Measurements from ENCODE around the gene TNFSF13. TPM values are rescaled to one million over a fixed set of nuclear protein-coding genes. Genes with fewer than 3 reads are reported as not detected.

The TNFSF13 gene
- total RNA-seq, 1 experiment from 2014 or later: 0.94 TPM

GRCh38 chr17:7561028-7561575, 2.6 kb downstream of the TNFSF13 start:
- Histone ChIP-seq H3K79me1 (ENCODE audit: insufficient read depth, low read depth, low read length, poor library complexity, severe bottlenecking) (peaks cover 15% of the 10 kb centered on the region), H3K9ac (ENCODE audit: extremely low read depth, insufficient read length, low read length) (peak overlapping the region; percentile 57), H2AK5ac (ENCODE audit: insufficient read length, low read length) (no peak overlapping the region), H2BK120ac (ENCODE audit: low read depth, low read length, poor library complexity, severe bottlenecking) (no peak overlapping the region), H4K8ac (replicated peaks; ENCODE audit: insufficient read length, low read depth, low read length) (no peak overlapping the region), H3T11ph (ENCODE audit: low read length) (no peak overlapping the region), H2AFZ (ENCODE audit: low read length) (no peak overlapping the region), H3K23ac (ENCODE audit: insufficient read length, low read depth, low read length) (no peak overlapping the region), H3K56ac (ENCODE audit: insufficient read length, low read depth, low read length) (no peak overlapping the region), H3K4ac (ENCODE audit: low read depth, low read length) (no peak overlapping the region), H4K5ac (ENCODE audit: insufficient read length, low read depth, low read length) (no peak overlapping the region), H3K4me1 (ENCODE audit: insufficient read depth, low read length) (0 out of 2 replicates have a peak, but pooled peaks cover 2% of the 10 kb centered on the region), H3K79me2 (ENCODE audit: insufficient read depth, low read length) (peaks cover 8% of the 10 kb centered on the region; the same call in 1 of the 2 replicates), H2BK20ac (ENCODE audit: low read depth, low read length, poor library complexity, severe bottlenecking) (no peak overlapping the region), H3K27ac (ENCODE audit: insufficient read length, low read depth, low read length) (no peak overlapping the region), H3K14ac (ENCODE audit: insufficient read depth, low read length) (no peak overlapping the region), H3K4me2 (ENCODE audit: insufficient read depth, insufficient read length, low read length) (peak overlapping the region; percentile 77), H2BK5ac (ENCODE audit: insufficient read length, low read length) (no peak overlapping the region), H3K9me3 (ENCODE audit: control insufficient read depth, low read depth, low read length) (no peaks in the 10 kb centered on the region), H2BK15ac (ENCODE audit: low read depth, low read length) (no peak overlapping the region), H2BK12ac (ENCODE audit: insufficient read length, low read depth, low read length) (no peak overlapping the region), H4K20me1 (ENCODE audit: control insufficient read depth, insufficient read depth, insufficient read length) (no peaks in the 10 kb centered on the region), H3K23me2 (ENCODE audit: insufficient read length, low read depth, low read length, poor library complexity, severe bottlenecking) (peaks cover 9% of the 10 kb centered on the region), H3K27me3 (ENCODE audit: insufficient read depth, low read length) (no peaks in the 10 kb centered on the region), H4K91ac (ENCODE audit: insufficient read length, low read depth, low read length) (no peak overlapping the region), H3K18ac (ENCODE audit: insufficient read length, low read depth, low read length) (no peak overlapping the region)
- peak overlapping the region; percentile 90 to 91 for H3K4me3 Mint-ChIP-seq
- H3K4me1 Mint-ChIP-seq: peaks cover 36 to 54% of the 10 kb centered on the region in 2 experiments
- H3K27me3 Mint-ChIP-seq (ENCODE audit: low read depth): no peaks in the 10 kb centered on the region; the same call in 1 of the 2 replicates
- H3K9me3 Mint-ChIP-seq: no peaks in the 10 kb centered on the region
- H3K36me3 Mint-ChIP-seq (ENCODE audit: insufficient read depth in 1 of 3, low read depth in 3 of 3): peaks cover 12 to 31% (median 31%) of the 10 kb centered on the region in 3 experiments; a peak in 6 of 7 replicates
- H3K27ac Mint-ChIP-seq: peak overlapping the region; percentile 92 to 98 (median 97)
- no CpG with 5 or more reads among the region's 32 CpGs for WGBS (ENCODE audit: extremely low coverage, insufficient read length, low lambda C conversion rate)
- peak; percentile 78 for TF ChIP-seq CTCF (conservative IDR thresholded peaks at IDR 0.05)
- peak; percentile 96 for DNase-seq
